OCI-LY1 (cell line): ENCODE results near the gene UCHL5.

Experiments
- H2AFZ ChIP-seq: fragments of 200-600 bp; sonication (generic), shearing (Covaris generic); 2 replicates; pipeline ENCODE4 v1.6.0; 2014; ENCODE audit warnings: antibody characterized with exemption, mild to moderate bottlenecking, low read length
- H3F3A ChIP-seq: fragments of 200-600 bp; sonication (generic), shearing (Covaris generic); 2 replicates; pipeline ENCODE4 v1.6.0; 2014; ENCODE audit warnings: mild to moderate bottlenecking, antibody characterized with exemption, low read length, moderate library complexity; ENCODE audit not compliant: insufficient read depth
- H3K27ac ChIP-seq: fragments of 200-600 bp; sonication (generic); 2 replicates; pipeline ENCODE4 v1.5.1; 2014; ENCODE audit warnings: low read length, mixed run types, mild to moderate bottlenecking, low read depth; ENCODE audit not compliant: poor library complexity, severe bottlenecking
- H3K27me3 ChIP-seq: fragments of 200-600 bp; sonication (generic); 2 replicates; pipeline ENCODE4 v1.6.0; 2014; ENCODE audit warnings: antibody characterized with exemption, mild to moderate bottlenecking, low read length, moderate library complexity; ENCODE audit not compliant: insufficient read depth
- H3K36me3 ChIP-seq: fragments of 200-600 bp; sonication (generic); 2 replicates; pipeline ENCODE4 v1.6.1; 2014; ENCODE audit warnings: mild to moderate bottlenecking, antibody characterized with exemption, low read length, moderate library complexity, mixed read lengths; ENCODE audit not compliant: insufficient read depth
- H3K4me1 ChIP-seq: fragments of 200-600 bp; sonication (generic); 2 replicates; pipeline ENCODE4 v1.5.1; 2014; ENCODE audit warnings: mild to moderate bottlenecking, low read length, moderate library complexity; ENCODE audit not compliant: insufficient read depth, severe bottlenecking
- H3K4me2 ChIP-seq: fragments of 200-600 bp; sonication (generic), shearing (Covaris generic); 2 replicates; pipeline ENCODE4 v1.6.1; 2014; ENCODE audit warnings: low read length
- H3K4me3 ChIP-seq: fragments of 200-600 bp; sonication (generic); 2 replicates; pipeline ENCODE4 v1.5.1; 2014; ENCODE audit warnings: low read length, low read depth, mild to moderate bottlenecking, mixed read lengths; ENCODE audit not compliant: poor library complexity, severe bottlenecking
- H3K79me2 ChIP-seq: fragments of 200-600 bp; shearing (Covaris generic); 2 replicates; pipeline ENCODE4 v1.6.1; 2016; ENCODE audit warnings: mixed run types, low read length, mixed read lengths; ENCODE audit not compliant: insufficient read depth
- H3K9ac ChIP-seq: fragments of 200-600 bp; sonication (generic), shearing (Covaris generic); 2 replicates; pipeline ENCODE4 v1.6.1; 2014; ENCODE audit warnings: mild to moderate bottlenecking, low read length, mixed read lengths
- H3K9me2 ChIP-seq: fragments of 200-600 bp; sonication (generic), shearing (Covaris generic); 2 replicates; pipeline ENCODE4 v1.6.1; 2014; ENCODE audit warnings: low read depth, mild to moderate bottlenecking, low read length, mixed read lengths
- H3K9me3 ChIP-seq: fragments of 200-600 bp; shearing (Covaris generic); 2 replicates; pipeline ENCODE4 v1.6.1; 2014; ENCODE audit warnings: low read length, mixed read lengths
- H4K20me1 ChIP-seq: fragments of 200-600 bp; sonication (generic), shearing (Covaris generic); 2 replicates; pipeline ENCODE4 v1.6.0; 2016; ENCODE audit warnings: mild to moderate bottlenecking, low read length; ENCODE audit not compliant: insufficient read depth
- EZH2 ChIP-seq: fragments of 200-600 bp; sonication (generic), shearing (Covaris generic); IDR thresholded peaks from 2 replicates; pipeline ENCODE4 v1.8.0; 2017; ENCODE audit warnings: borderline replicate concordance, mixed run types, mild to moderate bottlenecking, antibody characterized with exemption, low read length, moderate library complexity, mixed read lengths
- TF ChIP-seq, protein P1 (sequence below): fragments of 200-600 bp; sonication (generic), shearing (Covaris generic); IDR thresholded peaks from 2 replicates; pipeline ENCODE4 v1.5.1; 2017; ENCODE audit warnings: mild to moderate bottlenecking, antibody characterized with exemption, low read length, moderate library complexity, mixed read lengths

Gene UCHL5

DNA sequence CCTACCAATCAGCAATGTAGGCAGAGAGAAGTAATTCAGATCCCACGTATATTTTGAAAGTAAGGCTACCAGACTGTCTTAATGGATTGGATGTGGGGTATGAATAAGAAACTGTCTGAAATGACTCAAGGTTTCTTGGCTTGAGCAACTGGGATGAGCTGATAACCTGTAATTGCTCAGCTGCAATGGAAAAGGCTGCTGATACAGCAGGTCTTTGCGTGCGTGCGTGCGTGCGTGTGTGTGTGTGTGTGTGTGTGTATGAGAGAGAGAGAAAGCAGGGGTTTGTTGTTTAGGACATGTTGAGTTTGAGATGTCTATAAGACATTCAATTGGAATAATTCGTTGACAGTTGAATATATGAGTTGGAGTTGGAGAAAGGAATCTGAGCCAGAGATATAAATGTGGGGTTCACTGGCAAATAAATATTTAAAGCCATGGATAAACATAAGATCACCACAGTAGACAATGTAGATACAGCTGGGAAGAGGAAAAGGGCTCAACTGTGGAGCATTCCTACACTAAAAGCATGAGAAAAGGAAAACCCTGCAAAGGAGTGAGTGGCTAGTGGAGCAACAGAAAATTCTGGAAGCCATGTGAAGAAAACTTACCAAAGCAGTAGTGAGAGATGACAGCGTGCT lies 72.9 kb downstream of the UCHL5 start:
- Histone ChIP-seq H3K36me3 (0 out of 2 replicates have a peak, but pooled peaks cover 3% of the 10 kb centered on the region), H2AFZ (no peak overlapping the region), H3K9ac (no peak overlapping the region), H3K9me3 (no peaks in the 10 kb centered on the region), H3K4me2 (no peak overlapping the region), H4K20me1 (no peaks in the 10 kb centered on the region), H3K27me3 (no peaks in the 10 kb centered on the region), H3K79me2 (no peaks in the 10 kb centered on the region), H3K4me3 (no peak overlapping the region), H3K9me2 (no peaks in the 10 kb centered on the region), H3F3A (no peaks in the 10 kb centered on the region), H3K27ac (no peak overlapping the region), H3K4me1 (no peaks in the 10 kb centered on the region)
- TF ChIP-seq EZH2: no peak
- TF ChIP-seq, protein P1, sequence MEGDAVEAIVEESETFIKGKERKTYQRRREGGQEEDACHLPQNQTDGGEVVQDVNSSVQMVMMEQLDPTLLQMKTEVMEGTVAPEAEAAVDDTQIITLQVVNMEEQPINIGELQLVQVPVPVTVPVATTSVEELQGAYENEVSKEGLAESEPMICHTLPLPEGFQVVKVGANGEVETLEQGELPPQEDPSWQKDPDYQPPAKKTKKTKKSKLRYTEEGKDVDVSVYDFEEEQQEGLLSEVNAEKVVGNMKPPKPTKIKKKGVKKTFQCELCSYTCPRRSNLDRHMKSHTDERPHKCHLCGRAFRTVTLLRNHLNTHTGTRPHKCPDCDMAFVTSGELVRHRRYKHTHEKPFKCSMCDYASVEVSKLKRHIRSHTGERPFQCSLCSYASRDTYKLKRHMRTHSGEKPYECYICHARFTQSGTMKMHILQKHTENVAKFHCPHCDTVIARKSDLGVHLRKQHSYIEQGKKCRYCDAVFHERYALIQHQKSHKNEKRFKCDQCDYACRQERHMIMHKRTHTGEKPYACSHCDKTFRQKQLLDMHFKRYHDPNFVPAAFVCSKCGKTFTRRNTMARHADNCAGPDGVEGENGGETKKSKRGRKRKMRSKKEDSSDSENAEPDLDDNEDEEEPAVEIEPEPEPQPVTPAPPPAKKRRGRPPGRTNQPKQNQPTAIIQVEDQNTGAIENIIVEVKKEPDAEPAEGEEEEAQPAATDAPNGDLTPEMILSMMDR: no peak

DNA sequence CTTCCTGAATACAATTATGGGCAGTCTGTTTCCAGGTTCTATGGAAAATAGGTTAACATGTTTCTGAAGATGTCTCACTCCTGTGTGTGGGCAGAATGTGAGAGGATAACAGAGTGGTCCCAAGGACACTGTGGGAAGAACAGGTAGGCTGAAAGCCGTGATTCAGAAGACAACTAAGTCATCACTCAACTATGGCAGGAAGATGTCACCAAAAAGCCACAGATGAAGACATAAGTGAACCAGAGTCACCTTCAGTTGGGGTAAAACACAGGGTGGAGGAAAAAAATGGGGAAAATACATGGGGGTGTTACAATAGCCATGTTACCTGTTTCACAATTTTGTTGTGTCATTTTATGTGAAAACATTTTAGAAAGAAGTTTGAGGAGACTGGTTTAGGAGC lies 75.1 kb downstream of the UCHL5 start:
- Histone ChIP-seq H3K4me3 (no peak overlapping the region), H2AFZ (no peak overlapping the region), H3F3A (no peaks in the 10 kb centered on the region), H3K4me2 (no peak overlapping the region), H3K9me3 (no peaks in the 10 kb centered on the region), H4K20me1 (no peaks in the 10 kb centered on the region), H3K27ac (no peak overlapping the region), H3K36me3 (0 out of 2 replicates have a peak, but pooled peaks cover 3% of the 10 kb centered on the region), H3K9ac (no peak overlapping the region), H3K4me1 (no peaks in the 10 kb centered on the region), H3K79me2 (no peaks in the 10 kb centered on the region), H3K9me2 (no peaks in the 10 kb centered on the region), H3K27me3 (no peaks in the 10 kb centered on the region)
- TF ChIP-seq, protein P1: no peak
- no peak for TF ChIP-seq EZH2

DNA sequence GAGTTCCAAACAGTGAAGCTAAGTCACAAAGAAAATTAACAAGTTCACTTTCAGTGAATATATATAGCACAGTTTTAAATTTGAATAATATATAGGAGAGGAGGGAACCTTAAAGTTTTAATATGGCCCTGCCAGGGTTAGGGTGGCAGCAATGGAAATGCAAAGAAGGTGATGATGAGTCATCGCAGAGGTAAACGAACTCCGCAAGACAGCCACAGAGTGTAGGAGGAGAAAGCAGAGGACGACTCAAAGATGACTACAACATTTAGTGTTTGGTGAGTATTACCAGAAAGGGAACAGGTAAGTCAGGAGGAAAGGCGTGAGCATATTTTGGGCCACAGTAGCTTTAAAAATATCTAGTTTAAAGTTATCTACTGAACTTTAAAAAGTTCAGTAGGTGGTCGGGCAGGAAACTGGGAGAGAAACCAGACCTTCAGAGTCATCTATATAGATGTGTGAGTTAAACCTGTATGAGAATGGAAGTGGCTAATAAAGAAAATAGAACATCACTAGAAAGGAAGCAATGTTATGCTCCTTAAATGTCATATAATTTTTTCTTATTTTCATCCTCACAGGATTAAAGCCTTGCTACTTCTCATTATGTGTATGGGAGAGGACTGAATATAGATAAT lies 75.7 kb downstream of the UCHL5 start:
- TF ChIP-seq, protein P1: no peak
- TF ChIP-seq EZH2: no peak
- Histone ChIP-seq H3K27ac (no peak overlapping the region), H3K9me2 (no peaks in the 10 kb centered on the region), H2AFZ (no peak overlapping the region), H3K4me2 (no peak overlapping the region), H3F3A (no peaks in the 10 kb centered on the region), H3K27me3 (no peaks in the 10 kb centered on the region), H4K20me1 (no peaks in the 10 kb centered on the region), H3K79me2 (no peaks in the 10 kb centered on the region), H3K4me1 (no peaks in the 10 kb centered on the region), H3K9ac (no peak overlapping the region), H3K4me3 (no peak overlapping the region), H3K9me3 (no peaks in the 10 kb centered on the region), H3K36me3 (0 out of 2 replicates have a peak, but pooled peaks cover 3% of the 10 kb centered on the region)
